NCI-H1930 (cell line): ENCODE measurements around the gene LCMT2.
"Not testable (repeated sequence)": the region's sequence is repeated elsewhere in the genome, so short reads cannot be mapped to it uniquely, and the experiment has no call there.

Source experiments
- DNase-seq, 2 experiments: peaks; one replicate each; lab custom pipeline; 2025; lab: John Stamatoyannopoulos, UW

The LCMT2 gene

GRCh38 chr15:43316016-43316970 lies 14.1 kb downstream of the LCMT2 start:
- DNase-seq = no peak

- no peak for DNase-seq
Measured at GRCh38 chr15:43314171-43314570, 16.2 kb downstream of the LCMT2 start.

GRCh38 chr15:43312378-43312777 lies 18.0 kb downstream of the LCMT2 start:
- no peak for DNase-seq

GRCh38 chr15:43302205-43302817 lies 28.1 kb downstream of the LCMT2 start, which contains the start of gene TGM7:
Gene TGM7, minus strand, starts transcription at chr15:43302255.
- no peak for DNase-seq

- DNase-seq = no peak
Measured at GRCh38 chr15:43299884-43300283, 30.5 kb downstream of the LCMT2 start.

GRCh38 chr15:43299411-43299810 lies 31.0 kb downstream of the LCMT2 start:
- no peak for DNase-seq

- DNase-seq = no peak
Measured at GRCh38 chr15:43294091-43294706, 36.2 kb downstream of the LCMT2 start.

- DNase-seq = no peak
Measured at GRCh38 chr15:43293432-43293831, 36.9 kb downstream of the LCMT2 start.

GRCh38 chr15:43292375-43293078 lies 37.8 kb downstream of the LCMT2 start:
- no peak for DNase-seq

- DNase-seq = not testable (repeated sequence)
Measured at GRCh38 chr15:43289656-43290055, 40.7 kb downstream of the LCMT2 start.

GRCh38 chr15:43287254-43287653 lies 43.1 kb downstream of the LCMT2 start:
- no peak for DNase-seq

- no peak for DNase-seq
Measured at GRCh38 chr15:43286074-43286473, 44.3 kb downstream of the LCMT2 start.

GRCh38 chr15:43285609-43286037 lies 44.8 kb downstream of the LCMT2 start:
- DNase-seq = peak in 1 of 2 experiments; percentile 6

- no peak for DNase-seq
Measured at GRCh38 chr15:43283526-43283925, 46.8 kb downstream of the LCMT2 start.

- DNase-seq = no peak
Measured at GRCh38 chr15:43281926-43282602, 48.3 kb downstream of the LCMT2 start.

- DNase-seq = no peak
Measured at GRCh38 chr15:43280996-43281395, 49.4 kb downstream of the LCMT2 start.

- DNase-seq = no peak
Measured at GRCh38 chr15:43279496-43279895, 50.9 kb downstream of the LCMT2 start.

- no peak for DNase-seq
Measured at GRCh38 chr15:43278869-43279268, 51.5 kb downstream of the LCMT2 start.

- no peak for DNase-seq
Measured at GRCh38 chr15:43277901-43278300, 52.5 kb downstream of the LCMT2 start.

- no peak for DNase-seq
Measured at GRCh38 chr15:43277231-43277823, 53.0 kb downstream of the LCMT2 start.

GRCh38 chr15:43276563-43277200 lies 53.7 kb downstream of the LCMT2 start:
- no peak for DNase-seq
